OCI-LY7 (cell line): ENCODE measurements around the gene MYO16.

Experiments used
- EZH2phosphoT487 ChIP-seq: fragments of 200-600 bp; sonication (generic); IDR thresholded peaks from 2 replicates; pipeline ENCODE4 v1.6.1; 2018; ENCODE audit warnings: low read depth, borderline replicate concordance, mild to moderate bottlenecking, mixed run types, antibody characterized with exemption, low read length, moderate library complexity, mixed read lengths
- TF ChIP-seq, protein P1 (sequence below): fragments of 200-600 bp; sonication (generic); conservative IDR thresholded peaks from 2 replicates; pipeline ENCODE4 v1.5.1; 2014; ENCODE audit warnings: mild to moderate bottlenecking, antibody characterized with exemption, low read length, moderate library complexity, mixed read lengths

GRCh38 chr13:108807841-108808240 lies 178.4 kb downstream of the MYO16 start:
- TF ChIP-seq, protein P1, sequence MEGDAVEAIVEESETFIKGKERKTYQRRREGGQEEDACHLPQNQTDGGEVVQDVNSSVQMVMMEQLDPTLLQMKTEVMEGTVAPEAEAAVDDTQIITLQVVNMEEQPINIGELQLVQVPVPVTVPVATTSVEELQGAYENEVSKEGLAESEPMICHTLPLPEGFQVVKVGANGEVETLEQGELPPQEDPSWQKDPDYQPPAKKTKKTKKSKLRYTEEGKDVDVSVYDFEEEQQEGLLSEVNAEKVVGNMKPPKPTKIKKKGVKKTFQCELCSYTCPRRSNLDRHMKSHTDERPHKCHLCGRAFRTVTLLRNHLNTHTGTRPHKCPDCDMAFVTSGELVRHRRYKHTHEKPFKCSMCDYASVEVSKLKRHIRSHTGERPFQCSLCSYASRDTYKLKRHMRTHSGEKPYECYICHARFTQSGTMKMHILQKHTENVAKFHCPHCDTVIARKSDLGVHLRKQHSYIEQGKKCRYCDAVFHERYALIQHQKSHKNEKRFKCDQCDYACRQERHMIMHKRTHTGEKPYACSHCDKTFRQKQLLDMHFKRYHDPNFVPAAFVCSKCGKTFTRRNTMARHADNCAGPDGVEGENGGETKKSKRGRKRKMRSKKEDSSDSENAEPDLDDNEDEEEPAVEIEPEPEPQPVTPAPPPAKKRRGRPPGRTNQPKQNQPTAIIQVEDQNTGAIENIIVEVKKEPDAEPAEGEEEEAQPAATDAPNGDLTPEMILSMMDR, result no peak
- TF ChIP-seq EZH2phosphoT487, result no peak
